BJ (cell line): ENCODE data around the gene ZNF467. TPM values are rescaled to one million over a fixed set of nuclear protein-coding genes. Genes with fewer than 3 reads are reported as not detected.

Source experiments
- CTCF ChIA-PET: fragments of 350-600 bp; formaldehyde crosslinking; extraction: SDS; loops from one replicate; lab custom pipeline; 2021; ENCODE audit warnings: antibody characterized with exemption, inconsistent platforms; lab: Yijun Ruan, JAX
- POLR2A ChIA-PET: fragments of 300-600 bp; sonication (Branson Sonifier 250); formaldehyde crosslinking; extraction: SDS; loops from one replicate; lab custom pipeline; 2021; ENCODE audit warnings: antibody characterized with exemption; lab: Charles Lee
- DNase-seq: peaks from one replicate; pipeline ENCODE4 v3.0.0-alpha.2; 2011; ENCODE audit warnings: low read depth
- H3K27me3 ChIP-seq: 2 replicates; pipeline ENCODE4 v1.6.0; 2011; ENCODE audit warnings: low read length; ENCODE audit not compliant: control insufficient read depth, insufficient read depth
- H3K36me3 ChIP-seq: 2 replicates; pipeline ENCODE4 v1.5.1; 2011; ENCODE audit warnings: low read length; ENCODE audit not compliant: control insufficient read depth, insufficient read depth
- H3K4me3 ChIP-seq: 2 replicates; pipeline ENCODE4 v1.5.1; 2011; ENCODE audit warnings: low read depth, mild to moderate bottlenecking, control low read depth, low read length
- polyA plus RNA-seq: library from polyadenylated mRNA; depleted of rRNA; stranded (reverse); fragments of >200 nt; gene quantifications from 2 replicates; pipeline ENCODE4 v1.2.3, GENCODE V29; 2011
- TF ChIP-seq, protein P1 (sequence below): IDR thresholded peaks from 2 replicates; pipeline ENCODE4 v1.5.1; 2011; ENCODE audit warnings: low read depth, mild to moderate bottlenecking, control low read depth, inconsistent platforms, low read length, moderate library complexity; ENCODE audit not compliant: insufficient read depth

The ZNF467 gene
- polyA plus RNA-seq, 1 experiment = 1.6 TPM

- no peak overlapping the region for H3K4me3 ChIP-seq
- H3K36me3 ChIP-seq = peaks cover 8% of the 10 kb centered on the region
- CTCF ChIA-PET = interaction anchor here (1.3 kb wide), 1 partner anchor 65 kb away, joined by 3 read pairs; no protein-coding TSS in a partner anchor
- TF ChIP-seq, protein P1, sequence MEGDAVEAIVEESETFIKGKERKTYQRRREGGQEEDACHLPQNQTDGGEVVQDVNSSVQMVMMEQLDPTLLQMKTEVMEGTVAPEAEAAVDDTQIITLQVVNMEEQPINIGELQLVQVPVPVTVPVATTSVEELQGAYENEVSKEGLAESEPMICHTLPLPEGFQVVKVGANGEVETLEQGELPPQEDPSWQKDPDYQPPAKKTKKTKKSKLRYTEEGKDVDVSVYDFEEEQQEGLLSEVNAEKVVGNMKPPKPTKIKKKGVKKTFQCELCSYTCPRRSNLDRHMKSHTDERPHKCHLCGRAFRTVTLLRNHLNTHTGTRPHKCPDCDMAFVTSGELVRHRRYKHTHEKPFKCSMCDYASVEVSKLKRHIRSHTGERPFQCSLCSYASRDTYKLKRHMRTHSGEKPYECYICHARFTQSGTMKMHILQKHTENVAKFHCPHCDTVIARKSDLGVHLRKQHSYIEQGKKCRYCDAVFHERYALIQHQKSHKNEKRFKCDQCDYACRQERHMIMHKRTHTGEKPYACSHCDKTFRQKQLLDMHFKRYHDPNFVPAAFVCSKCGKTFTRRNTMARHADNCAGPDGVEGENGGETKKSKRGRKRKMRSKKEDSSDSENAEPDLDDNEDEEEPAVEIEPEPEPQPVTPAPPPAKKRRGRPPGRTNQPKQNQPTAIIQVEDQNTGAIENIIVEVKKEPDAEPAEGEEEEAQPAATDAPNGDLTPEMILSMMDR = no peak
- POLR2A ChIA-PET = no interaction called here
- no peaks in the 10 kb centered on the region; the same call in 1 of the 2 replicates for H3K27me3 ChIP-seq
- no peak for DNase-seq
These were observed 36.7 kb downstream of the ZNF467 start for GRCh38 chr7:149736478-149737360.

GRCh38 chr7:149735779-149736477, 37.5 kb downstream of the ZNF467 start:
- POLR2A ChIA-PET = no interaction called here
- TF ChIP-seq, protein P1 = no peak
- DNase-seq = no peak
- CTCF ChIA-PET = interaction anchor here (1.3 kb wide), 1 partner anchor 64 kb away, joined by 3 read pairs; no protein-coding TSS in a partner anchor
- Histone ChIP-seq H3K27me3 (no peaks in the 10 kb centered on the region; the same call in 1 of the 2 replicates), H3K36me3 (peaks cover 13% of the 10 kb centered on the region), H3K4me3 (no peak overlapping the region)

GRCh38 chr7:149735181-149735602, 38.2 kb downstream of the ZNF467 start:
- peaks cover 17% of the 10 kb centered on the region for H3K36me3 ChIP-seq
- no peak overlapping the region for H3K4me3 ChIP-seq
- no peaks in the 10 kb centered on the region; the same call in 1 of the 2 replicates for H3K27me3 ChIP-seq
- ChIA-PET POLR2A (no interaction called here), CTCF (no interaction called here)
- DNase-seq = no peak
- TF ChIP-seq, protein P1 = no peak

- ChIA-PET POLR2A (no interaction called here), CTCF (no interaction called here)
- DNase-seq = no peak
- Histone ChIP-seq H3K4me3 (no peak overlapping the region), H3K27me3 (no peaks in the 10 kb centered on the region; the same call in 1 of the 2 replicates), H3K36me3 (peaks cover 20% of the 10 kb centered on the region)
- TF ChIP-seq, protein P1 = no peak
These were observed 38.7 kb downstream of the ZNF467 start for GRCh38 chr7:149734791-149735075.
